ENCODE measurements around the gene BBS9. TPM values are rescaled to one million over a fixed set of nuclear protein-coding genes. Genes with fewer than 3 reads are reported as not detected.

Gene BBS9
- total RNA-seq, result 33.3 and 39.8 TPM in 2 replicates

DNA sequence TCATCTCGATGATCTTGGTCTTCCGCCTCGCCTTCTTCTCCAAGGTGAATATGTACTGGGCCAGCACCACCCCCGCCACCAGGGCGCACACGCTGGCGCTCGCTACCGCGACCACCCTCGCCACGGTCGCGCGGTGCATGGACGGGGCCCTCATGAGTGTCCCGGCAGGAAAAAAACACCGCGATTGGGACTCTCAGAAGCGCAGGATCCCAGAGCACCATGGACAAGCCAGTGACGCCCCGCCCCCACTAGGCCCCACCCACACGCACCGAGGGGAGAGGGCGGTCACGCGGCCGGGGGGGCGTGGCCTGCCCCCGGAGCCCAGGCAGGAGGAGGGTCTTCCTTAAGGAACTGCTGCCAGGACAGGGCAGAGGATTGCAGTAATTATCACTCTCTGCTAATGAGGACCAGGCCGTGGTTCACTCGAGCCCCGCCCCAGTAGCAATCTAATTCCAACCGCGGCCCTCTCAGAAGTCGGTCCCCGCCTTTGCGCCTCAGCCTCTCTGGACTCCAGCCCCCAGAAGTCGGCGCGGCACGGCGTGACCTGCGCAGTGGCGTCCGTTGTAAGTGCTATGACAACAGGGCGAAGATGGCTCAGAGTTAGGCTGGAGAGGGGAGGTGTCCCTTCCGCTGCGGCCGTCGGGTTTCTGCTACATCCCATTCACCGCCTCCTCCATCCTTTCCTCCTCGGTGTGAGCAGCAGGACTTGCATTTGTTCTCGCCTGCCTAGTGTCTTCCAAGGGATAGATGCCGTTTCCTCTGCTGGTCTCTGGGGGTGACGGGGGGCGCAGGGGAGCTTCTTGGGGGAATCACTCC is at the start of gene BBS9:
Gene BBS9, plus strand, starts transcription at position 575 of the 816 bp plus-strand sequence. CDS start 16,689 bp downstream, outside the sequence.
- H3K27me3 ChIP-seq (ENCODE audit: insufficient read depth, low read length), result no peaks in the 10 kb centered on the region
- H3K4me2 ChIP-seq (ENCODE audit: insufficient read depth, low read length), result peak within 1 kb of the TSS; percentile 96
- peaks cover 9% of the 10 kb centered on the region for H3K4me1 ChIP-seq (ENCODE audit: insufficient read depth, low read length)
- peak within 1 kb of the TSS; percentile 72 for H3K27ac ChIP-seq (ENCODE audit: low read depth, low read length)
- peak within 1 kb of the TSS; percentile 96 for H2AFZ ChIP-seq (ENCODE audit: low read length)
- peak; percentile 96 for DNase-seq (ENCODE audit: insufficient read length, low spot score, missing footprints)
- H3K9me3 ChIP-seq (ENCODE audit: low read depth, low read length), result no peaks in the 10 kb centered on the region
- H4K20me1 ChIP-seq (ENCODE audit: insufficient read depth, low read length), result no peaks in the 10 kb centered on the region
- no peaks in the 10 kb centered on the region for H3K36me3 ChIP-seq (ENCODE audit: insufficient read depth, low read length)
- H3K4me3 ChIP-seq (ENCODE audit: insufficient read depth, low read length), result peak within 1 kb of the TSS; percentile 92
- TF ChIP-seq, protein P1, sequence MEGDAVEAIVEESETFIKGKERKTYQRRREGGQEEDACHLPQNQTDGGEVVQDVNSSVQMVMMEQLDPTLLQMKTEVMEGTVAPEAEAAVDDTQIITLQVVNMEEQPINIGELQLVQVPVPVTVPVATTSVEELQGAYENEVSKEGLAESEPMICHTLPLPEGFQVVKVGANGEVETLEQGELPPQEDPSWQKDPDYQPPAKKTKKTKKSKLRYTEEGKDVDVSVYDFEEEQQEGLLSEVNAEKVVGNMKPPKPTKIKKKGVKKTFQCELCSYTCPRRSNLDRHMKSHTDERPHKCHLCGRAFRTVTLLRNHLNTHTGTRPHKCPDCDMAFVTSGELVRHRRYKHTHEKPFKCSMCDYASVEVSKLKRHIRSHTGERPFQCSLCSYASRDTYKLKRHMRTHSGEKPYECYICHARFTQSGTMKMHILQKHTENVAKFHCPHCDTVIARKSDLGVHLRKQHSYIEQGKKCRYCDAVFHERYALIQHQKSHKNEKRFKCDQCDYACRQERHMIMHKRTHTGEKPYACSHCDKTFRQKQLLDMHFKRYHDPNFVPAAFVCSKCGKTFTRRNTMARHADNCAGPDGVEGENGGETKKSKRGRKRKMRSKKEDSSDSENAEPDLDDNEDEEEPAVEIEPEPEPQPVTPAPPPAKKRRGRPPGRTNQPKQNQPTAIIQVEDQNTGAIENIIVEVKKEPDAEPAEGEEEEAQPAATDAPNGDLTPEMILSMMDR (IDR thresholded peaks at IDR 0.05; ENCODE audit: extremely low read depth, low read depth, low read length), result no peak
- peaks cover 9% of the 10 kb centered on the region for H3K79me2 ChIP-seq (ENCODE audit: insufficient read depth, low read length)

DNA sequence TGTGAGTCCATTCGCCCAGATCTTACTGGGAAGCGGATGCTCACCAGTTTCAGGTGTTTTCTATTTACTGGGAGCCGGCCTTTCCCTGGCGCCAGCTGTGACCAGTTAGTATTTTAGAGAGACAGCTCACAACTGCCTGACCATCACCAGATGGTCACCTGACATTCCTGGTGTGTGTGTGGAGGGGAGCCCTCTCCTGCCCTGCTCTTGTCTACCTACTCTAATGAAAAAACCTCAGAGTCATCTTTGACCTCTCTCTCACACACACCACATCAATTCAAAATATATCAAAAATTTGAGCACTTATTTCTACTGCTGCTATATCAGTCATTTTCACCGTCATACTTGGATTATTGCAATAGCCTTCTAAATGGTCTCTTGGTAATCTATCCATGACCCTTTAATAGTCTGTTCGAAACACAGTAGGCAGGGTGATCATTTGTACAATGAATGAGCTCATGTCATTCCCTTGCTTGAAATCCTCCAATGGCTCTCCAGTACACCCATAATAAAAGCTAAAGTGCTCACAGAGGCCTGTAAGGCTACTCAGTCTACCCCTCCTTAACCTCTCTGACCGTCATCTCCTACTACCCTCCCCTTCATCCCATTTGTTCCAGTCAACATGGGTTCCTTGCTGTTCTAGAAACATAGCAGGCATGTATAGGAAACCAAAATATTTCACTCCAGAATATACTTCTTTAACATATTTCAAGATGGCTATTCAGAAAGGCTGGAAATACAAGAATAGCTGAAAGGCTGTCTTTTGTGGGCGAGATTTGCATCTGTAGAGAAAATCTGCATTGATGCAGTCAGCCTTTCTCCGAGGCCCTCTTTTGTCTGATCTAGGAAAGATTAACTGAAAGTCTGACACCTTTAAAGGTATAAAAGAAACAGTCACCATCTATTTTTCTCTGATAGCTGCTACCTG is 49.3 kb upstream of the BBS9 start:
- Histone ChIP-seq H3K4me2 (ENCODE audit: insufficient read depth, low read length) (no peak overlapping the region), H3K9me3 (ENCODE audit: low read depth, low read length) (no peaks in the 10 kb centered on the region), H3K27ac (ENCODE audit: low read depth, low read length) (no peak overlapping the region), H3K4me3 (ENCODE audit: insufficient read depth, low read length) (no peak overlapping the region), H2AFZ (ENCODE audit: low read length) (no peak overlapping the region), H3K36me3 (ENCODE audit: insufficient read depth, low read length) (no peaks in the 10 kb centered on the region), H4K20me1 (ENCODE audit: insufficient read depth, low read length) (no peaks in the 10 kb centered on the region), H3K4me1 (ENCODE audit: insufficient read depth, low read length) (no peaks in the 10 kb centered on the region), H3K27me3 (ENCODE audit: insufficient read depth, low read length) (peaks cover 33% of the 10 kb centered on the region), H3K79me2 (ENCODE audit: insufficient read depth, low read length) (no peaks in the 10 kb centered on the region)
- no peak for DNase-seq (ENCODE audit: insufficient read length, low spot score, missing footprints)
- TF ChIP-seq, protein P1 (IDR thresholded peaks at IDR 0.05; ENCODE audit: extremely low read depth, low read depth, low read length), result no peak

DNA sequence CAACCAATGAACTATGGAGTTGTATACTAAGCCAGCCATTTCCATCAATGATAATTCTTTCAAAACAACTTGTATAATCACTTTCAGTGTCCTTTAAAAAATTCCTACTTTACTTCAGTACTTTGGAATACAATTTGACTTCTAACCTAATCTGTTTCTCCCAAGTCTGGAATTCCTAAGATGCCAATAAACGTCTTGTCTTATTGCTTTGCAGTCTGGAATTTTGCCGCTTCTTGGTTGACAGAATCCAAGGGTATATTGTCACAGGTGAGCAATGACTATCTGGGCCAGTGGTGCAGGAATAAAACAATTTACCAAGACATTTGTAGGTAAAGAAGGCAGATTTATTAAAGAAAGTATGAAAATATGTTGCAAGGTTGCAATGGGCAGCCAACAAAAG is 42.0 kb upstream of the BBS9 start:
- TF ChIP-seq, protein P1 (IDR thresholded peaks at IDR 0.05; ENCODE audit: extremely low read depth, low read depth, low read length), result no peak
- no peak for DNase-seq (ENCODE audit: insufficient read length, low spot score, missing footprints)
- no peak overlapping the region for H2AFZ ChIP-seq (ENCODE audit: low read length)

More for the DNA sequence above, 42.0 kb upstream of the BBS9 start:
- H3K4me3 ChIP-seq (ENCODE audit: insufficient read depth, low read length), result no peak overlapping the region
- H3K9me3 ChIP-seq (ENCODE audit: low read depth, low read length), result no peaks in the 10 kb centered on the region
- no peaks in the 10 kb centered on the region for H4K20me1 ChIP-seq (ENCODE audit: insufficient read depth, low read length)
- H3K36me3 ChIP-seq (ENCODE audit: insufficient read depth, low read length), result no peaks in the 10 kb centered on the region
- no peak overlapping the region for H3K27ac ChIP-seq (ENCODE audit: low read depth, low read length)
- H3K4me2 ChIP-seq (ENCODE audit: insufficient read depth, low read length), result no peak overlapping the region
- peaks cover 3% of the 10 kb centered on the region for H3K4me1 ChIP-seq (ENCODE audit: insufficient read depth, low read length)
- no peaks in the 10 kb centered on the region for H3K79me2 ChIP-seq (ENCODE audit: insufficient read depth, low read length)
- no peaks in the 10 kb centered on the region for H3K27me3 ChIP-seq (ENCODE audit: insufficient read depth, low read length)
